Muscle of arm (tissue), 14 donors: ENCODE results near the gene MAP6D1. TPM values are rescaled to one million over a fixed set of nuclear protein-coding genes. Genes with fewer than 3 reads are reported as not detected.

Experiments used
- DNase-seq: peaks from one replicate; pipeline ENCODE4 v3.0.0-alpha.2; 2013
- long read RNA-seq, 11 donors: transcript quantifications; one replicate each; lab custom pipeline, GENCODE V29; 2026
- polyA plus RNA-seq, 12 donors: library from polyadenylated mRNA; unstranded; fragments of 120-200 nt; gene quantifications; one replicate each; pipeline ENCODE4 v1.2.1, GENCODE V29; 2013; ENCODE audit not compliant: insufficient read length in 12 of 12

The MAP6D1 gene
- 10 to 100 TPM in 11 of 12 donors, not detected in 1; 11.8 to 35.4 (median 22.8) TPM for polyA plus RNA-seq
- long read RNA-seq, donor 1, partial matches to known transcripts, result 0 of 1 reads
- long read RNA-seq, donor 1, other reads (novel, unspliced or antisense), result 0 of 1 reads
- long read RNA-seq, donor 2, transcript MAP6D1-201 (3 exons, 2,111 nt), result major isoform, 34 of 40 reads
- long read RNA-seq, donor 2, partial matches to known transcripts, result 0 of 40 reads
- long read RNA-seq, donor 2, other reads (novel, unspliced or antisense), result 0 of 40 reads
- long read RNA-seq, donor 3, transcript MAP6D1-201 (3 exons, 2,111 nt), result major isoform, 9 of 12 reads
- long read RNA-seq, donor 3, partial matches to known transcripts, result 0 of 12 reads
- long read RNA-seq, donor 3, other reads (novel, unspliced or antisense), result 0 of 12 reads
- long read RNA-seq, donor 4, transcript MAP6D1-201 (3 exons, 2,111 nt), result major isoform, 7 of 8 reads
- long read RNA-seq, donor 4, partial matches to known transcripts, result 0 of 8 reads
- long read RNA-seq, donor 4, other reads (novel, unspliced or antisense), result 0 of 8 reads
- long read RNA-seq, donor 5, transcript MAP6D1-201 (3 exons, 2,111 nt), result major isoform, 45 of 51 reads
- long read RNA-seq, donor 5, partial matches to known transcripts, result 0 of 51 reads
- long read RNA-seq, donor 5, other reads (novel, unspliced or antisense), result 0 of 51 reads
- long read RNA-seq, donor 6, transcript MAP6D1-201 (3 exons, 2,111 nt), result major isoform, 8 of 9 reads
- long read RNA-seq, donor 6, partial matches to known transcripts, result 0 of 9 reads
- long read RNA-seq, donor 6, other reads (novel, unspliced or antisense), result 0 of 9 reads
- long read RNA-seq, donor 7, transcript MAP6D1-201 (3 exons, 2,111 nt), result major isoform, 13 of 15 reads
- long read RNA-seq, donor 7, partial matches to known transcripts, result 0 of 15 reads
- long read RNA-seq, donor 7, other reads (novel, unspliced or antisense), result 0 of 15 reads
- long read RNA-seq, donor 8, transcript MAP6D1-201 (3 exons, 2,111 nt), result major isoform, 21 of 23 reads
- long read RNA-seq, donor 8, partial matches to known transcripts, result 0 of 23 reads
- long read RNA-seq, donor 8, other reads (novel, unspliced or antisense), result 0 of 23 reads
- long read RNA-seq, donor 9, partial matches to known transcripts, result 0 of 5 reads
- long read RNA-seq, donor 9, other reads (novel, unspliced or antisense), result 0 of 5 reads
- long read RNA-seq, donor 10, transcript MAP6D1-201 (3 exons, 2,111 nt), result major isoform, 30 of 33 reads
- long read RNA-seq, donor 10, partial matches to known transcripts, result 0 of 33 reads
- long read RNA-seq, donor 10, other reads (novel, unspliced or antisense), result 0 of 33 reads
- long read RNA-seq, donor 11, transcript MAP6D1-201 (3 exons, 2,111 nt), result major isoform, 22 of 28 reads
- long read RNA-seq, donor 11, partial matches to known transcripts, result 0 of 28 reads
- long read RNA-seq, donor 11, other reads (novel, unspliced or antisense), result 0 of 28 reads

DNA sequence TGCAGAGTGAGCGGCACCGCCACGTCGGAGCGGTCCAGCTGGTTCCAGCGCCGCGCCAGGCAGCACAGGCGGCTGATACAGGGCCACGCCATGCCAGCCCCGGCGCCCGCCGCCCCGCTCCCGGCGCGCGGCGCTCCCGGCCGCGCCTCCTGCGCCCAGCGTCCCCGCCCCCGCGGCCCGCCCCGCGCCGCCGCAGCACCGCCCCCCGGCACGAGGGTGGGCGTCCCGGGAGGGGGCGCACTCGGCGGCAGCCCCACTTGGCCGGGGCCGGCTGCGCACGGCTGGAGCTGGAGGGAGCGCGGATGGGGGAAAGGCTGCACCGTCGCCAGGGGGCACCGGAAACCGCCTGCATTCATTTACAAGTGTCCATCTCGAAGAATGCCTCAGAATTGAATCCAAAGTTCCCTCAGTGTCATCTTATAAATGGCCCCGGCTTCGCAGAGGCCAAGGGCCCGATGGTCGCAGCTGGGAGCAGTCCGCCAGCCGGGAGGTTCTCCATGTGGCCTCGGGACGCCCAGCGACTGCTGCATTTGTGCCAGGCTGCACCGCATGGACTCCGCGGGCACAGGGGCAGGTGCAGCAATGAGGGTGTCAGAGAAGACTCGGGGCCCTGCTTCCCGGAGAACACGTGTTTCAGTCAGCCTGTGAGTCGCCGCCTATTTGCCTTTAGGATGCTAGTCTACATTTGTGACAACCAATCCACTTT lies at the start of gene MAP6D1:
Gene MAP6D1 (minus strand): TSS at position 122 of the 706 bp plus-strand sequence. CDS start 30 bp downstream, at position 92.
- peak; percentile 38 for DNase-seq

GRCh38 chr3:183873914-183874313 lies 48.5 kb upstream of the MAP6D1 start:
- DNase-seq, result no peak

GRCh38 chr3:183871541-183871940 lies 46.2 kb upstream of the MAP6D1 start:
- no peak for DNase-seq

DNA sequence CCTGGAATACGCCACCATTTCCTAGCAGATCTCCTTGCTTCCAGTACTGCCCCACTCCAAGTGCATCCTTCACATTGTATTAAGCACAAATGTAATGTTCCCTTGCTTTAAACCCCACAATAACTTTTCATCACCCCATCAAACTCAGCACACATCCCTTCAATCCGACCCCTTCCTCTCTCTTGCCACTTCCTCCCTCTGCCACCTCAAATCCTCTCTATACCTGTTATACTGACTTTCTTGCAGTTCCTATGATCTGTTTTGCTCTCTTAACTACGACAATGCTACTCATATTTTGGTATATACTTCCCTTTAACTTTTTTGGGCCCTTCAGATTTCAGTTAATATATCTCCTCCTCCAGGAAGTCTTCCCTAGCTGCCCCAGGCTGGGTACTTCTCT lies 45.2 kb upstream of the MAP6D1 start:
- no peak for DNase-seq

DNA sequence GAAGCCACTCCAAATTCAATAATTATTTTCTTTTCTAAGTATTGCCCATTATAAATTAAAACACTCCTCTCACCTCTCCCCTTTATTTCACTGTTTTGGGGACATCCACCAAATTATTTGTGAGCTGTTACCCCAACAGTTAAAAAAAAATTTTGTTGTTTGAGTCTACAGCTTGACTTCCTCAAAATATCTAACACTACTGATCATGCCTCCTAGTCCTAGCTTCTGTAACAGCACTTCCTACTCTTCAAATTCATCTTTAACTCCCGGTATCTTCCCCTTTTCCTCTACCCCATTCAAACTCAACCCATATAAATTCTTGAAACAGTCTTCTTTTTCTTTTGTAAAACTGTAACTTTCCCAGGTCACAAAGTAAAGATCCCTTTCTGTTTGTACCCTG lies 43.4 kb upstream of the MAP6D1 start:
- no peak for DNase-seq

- DNase-seq, result no peak
Measured at GRCh38 chr3:183862610-183863009, 37.2 kb upstream of the MAP6D1 start.

DNA sequence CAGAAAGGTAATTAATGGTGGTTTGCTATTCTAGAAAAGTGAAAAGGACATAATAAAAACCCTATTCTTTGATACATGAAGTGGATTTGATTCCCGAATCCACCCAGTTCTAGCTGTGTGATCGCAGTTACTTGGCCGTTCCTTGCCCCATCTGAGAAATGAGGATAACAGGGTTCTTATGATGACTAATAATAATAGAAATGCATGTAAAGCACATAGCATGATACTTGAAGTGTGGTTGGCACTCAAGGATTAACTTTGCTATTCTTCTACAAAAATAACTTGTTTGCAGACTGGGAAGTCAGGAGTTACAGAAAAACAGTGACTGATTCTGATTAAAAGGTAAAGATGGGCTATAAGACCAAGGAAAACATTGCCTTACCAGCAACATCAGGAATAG lies 32.5 kb upstream of the MAP6D1 start:
- no peak for DNase-seq

DNA sequence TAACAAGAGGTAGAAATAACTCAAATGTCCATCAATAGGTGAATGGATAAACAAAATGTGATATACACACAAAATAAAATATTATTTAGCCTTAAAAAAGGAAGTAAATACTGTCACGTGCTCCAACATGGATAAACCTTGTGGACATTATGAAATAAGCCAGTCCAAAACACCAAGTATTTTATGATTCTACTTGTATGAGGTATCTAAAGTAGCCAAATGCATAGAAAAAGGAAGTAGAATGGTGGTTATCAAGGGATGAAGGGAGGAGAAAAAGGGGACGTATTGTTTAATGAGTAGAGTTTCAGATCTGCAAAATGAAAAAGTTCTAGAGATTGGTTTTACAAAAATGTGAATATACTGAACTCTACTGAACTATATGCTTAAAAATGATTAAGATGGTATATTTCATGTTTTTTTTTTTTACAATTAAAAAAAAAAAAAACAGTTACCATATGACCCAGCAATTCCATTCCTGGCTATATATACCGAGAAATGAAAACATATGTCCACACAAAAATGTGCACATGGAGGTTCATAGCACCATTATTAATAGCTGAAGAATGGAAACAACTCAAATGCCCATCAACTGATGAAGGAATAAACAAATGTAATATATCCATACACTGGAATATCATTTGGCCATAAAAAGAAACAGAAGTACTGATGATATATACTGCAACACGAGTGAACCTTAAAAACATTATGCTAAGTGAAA lies 29.1 kb upstream of the MAP6D1 start:
- DNase-seq, result no peak

GRCh38 chr3:183845608-183846288 lies 20.4 kb upstream of the MAP6D1 start:
- DNase-seq, result no peak

DNA sequence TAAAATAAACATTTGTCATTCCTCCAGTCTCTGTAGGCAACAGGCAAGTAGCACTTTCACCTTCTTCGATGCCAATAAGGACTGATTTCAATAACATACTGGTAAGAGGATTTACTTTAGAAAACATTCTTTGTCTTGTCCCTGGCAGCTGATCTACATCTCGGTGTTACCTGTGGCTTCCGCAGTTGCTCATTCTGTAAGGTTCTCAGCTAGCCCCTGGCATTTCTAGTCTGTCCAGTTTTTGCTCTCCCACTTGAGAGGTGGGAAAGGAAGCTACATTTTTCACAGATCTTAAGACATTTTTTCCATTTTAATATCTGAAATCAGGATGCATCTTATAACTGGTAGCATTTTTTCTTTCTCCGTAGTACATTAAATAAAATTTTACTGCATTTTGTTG lies 19.7 kb upstream of the MAP6D1 start:
- no peak for DNase-seq

- DNase-seq, result no peak
Measured at GRCh38 chr3:183844606-183845005, 19.2 kb upstream of the MAP6D1 start.

- no peak for DNase-seq
Measured at GRCh38 chr3:183839751-183840150, 14.4 kb upstream of the MAP6D1 start.

DNA sequence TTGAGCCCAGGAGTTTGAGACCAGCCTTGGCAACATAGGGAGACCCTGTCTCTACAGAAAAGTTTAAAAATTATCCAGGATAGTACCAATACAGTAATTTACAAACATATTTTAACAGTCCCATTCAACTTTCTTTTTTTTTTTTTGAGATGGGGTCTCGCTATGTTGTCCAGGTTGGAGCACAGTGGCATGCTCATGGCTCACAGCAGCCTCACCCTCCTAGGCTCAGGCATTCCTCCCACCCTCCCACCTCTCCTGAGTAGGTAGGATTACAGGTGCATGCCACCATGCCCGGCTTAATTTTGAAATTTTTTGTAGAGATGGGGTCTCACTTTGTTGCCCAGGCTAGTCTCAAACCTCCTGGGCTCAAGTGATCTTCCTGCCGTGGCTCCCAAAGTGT lies 12.5 kb upstream of the MAP6D1 start:
- DNase-seq, result no peak

DNA sequence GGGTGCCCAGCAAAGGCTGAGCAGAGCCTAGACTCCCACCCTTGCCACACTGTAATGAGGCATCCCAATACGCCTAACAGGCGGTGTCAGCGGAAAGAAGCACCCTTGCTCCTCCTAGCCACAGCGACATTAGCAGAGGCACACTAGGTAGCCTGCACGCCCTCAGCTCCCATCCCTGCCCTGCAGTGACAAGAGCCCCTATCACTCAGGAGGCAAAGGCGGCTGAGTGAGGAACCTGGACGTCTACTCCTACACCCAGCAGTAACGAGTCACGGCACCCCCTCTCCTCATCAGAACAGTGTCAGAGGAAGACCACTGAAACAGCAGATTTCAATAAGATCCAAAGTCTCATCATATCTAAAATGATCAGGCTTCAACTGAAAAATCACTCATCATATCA lies 12.0 kb upstream of the MAP6D1 start:
- no peak for DNase-seq

GRCh38 chr3:183833516-183833915 lies 8.1 kb upstream of the MAP6D1 start:
- no peak for DNase-seq

DNA sequence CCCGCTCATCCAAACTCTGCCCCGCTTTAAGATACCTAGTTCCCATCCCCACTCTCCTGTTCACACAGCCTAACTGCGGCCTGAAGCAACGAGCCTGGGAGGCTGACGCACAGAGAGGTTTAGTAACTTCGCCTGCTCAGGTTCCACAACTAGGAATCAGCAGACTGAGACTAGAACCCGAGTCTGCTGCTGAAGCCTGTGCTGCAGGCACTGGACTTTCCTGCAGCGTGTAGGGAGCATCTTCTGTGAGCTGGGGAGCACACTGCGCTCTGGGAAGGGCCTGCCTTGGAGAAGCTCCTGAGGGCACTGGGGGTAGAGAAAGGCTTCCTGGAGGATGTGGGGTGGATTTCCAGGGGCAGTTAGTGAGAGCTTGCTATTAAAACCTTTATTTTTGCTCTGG lies 4.8 kb upstream of the MAP6D1 start:
- DNase-seq, result no peak

- no peak for DNase-seq
Measured at GRCh38 chr3:183829466-183829865, 4.1 kb upstream of the MAP6D1 start.

GRCh38 chr3:183828538-183828870 lies 3.1 kb upstream of the MAP6D1 start:
- DNase-seq, result no peak

DNA sequence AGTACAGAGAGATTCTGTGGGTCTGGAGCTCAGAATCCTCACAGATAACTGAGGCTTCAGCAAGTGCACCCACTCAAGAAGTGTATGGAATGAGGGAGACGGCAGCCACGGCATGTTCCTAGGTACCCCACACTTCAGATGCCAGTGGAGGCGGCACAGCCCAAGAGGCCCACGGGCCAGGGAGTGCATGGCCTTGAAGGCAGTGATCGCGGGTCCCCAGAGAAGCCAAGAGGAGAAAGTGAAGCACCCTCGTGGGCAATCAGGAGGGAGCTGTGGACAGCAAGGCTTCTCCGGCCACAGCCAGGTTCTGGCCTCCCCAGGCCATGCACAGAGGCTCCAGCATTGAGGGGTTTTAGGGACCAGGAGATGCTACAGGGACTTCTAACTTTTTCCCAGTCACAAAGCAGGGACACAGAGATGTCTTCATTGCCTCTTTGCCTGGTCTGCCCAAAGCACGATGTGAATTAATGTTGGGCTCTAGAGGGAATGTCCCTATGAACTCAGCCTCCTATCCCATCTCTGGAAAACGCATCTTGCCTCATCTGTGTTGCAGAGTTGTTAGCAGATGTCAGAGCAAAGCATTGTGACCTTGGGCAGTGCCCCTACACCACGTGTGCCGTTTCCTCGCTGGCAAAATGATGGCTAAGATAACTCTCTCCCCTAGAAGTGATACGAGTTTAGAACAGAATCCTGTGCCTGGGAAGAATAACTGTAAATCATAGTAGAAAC lies 2.6 kb upstream of the MAP6D1 start:
- no peak for DNase-seq
